ENCODE results near the gene NFKBIL1. TPM values are rescaled to one million over a fixed set of nuclear protein-coding genes. Genes with fewer than 3 reads are reported as not detected.

NFKBIL1 gene
- total and polyA plus RNA-seq, 12 donors = 5.0 to 46.2 (median 27.8) TPM

DNA sequence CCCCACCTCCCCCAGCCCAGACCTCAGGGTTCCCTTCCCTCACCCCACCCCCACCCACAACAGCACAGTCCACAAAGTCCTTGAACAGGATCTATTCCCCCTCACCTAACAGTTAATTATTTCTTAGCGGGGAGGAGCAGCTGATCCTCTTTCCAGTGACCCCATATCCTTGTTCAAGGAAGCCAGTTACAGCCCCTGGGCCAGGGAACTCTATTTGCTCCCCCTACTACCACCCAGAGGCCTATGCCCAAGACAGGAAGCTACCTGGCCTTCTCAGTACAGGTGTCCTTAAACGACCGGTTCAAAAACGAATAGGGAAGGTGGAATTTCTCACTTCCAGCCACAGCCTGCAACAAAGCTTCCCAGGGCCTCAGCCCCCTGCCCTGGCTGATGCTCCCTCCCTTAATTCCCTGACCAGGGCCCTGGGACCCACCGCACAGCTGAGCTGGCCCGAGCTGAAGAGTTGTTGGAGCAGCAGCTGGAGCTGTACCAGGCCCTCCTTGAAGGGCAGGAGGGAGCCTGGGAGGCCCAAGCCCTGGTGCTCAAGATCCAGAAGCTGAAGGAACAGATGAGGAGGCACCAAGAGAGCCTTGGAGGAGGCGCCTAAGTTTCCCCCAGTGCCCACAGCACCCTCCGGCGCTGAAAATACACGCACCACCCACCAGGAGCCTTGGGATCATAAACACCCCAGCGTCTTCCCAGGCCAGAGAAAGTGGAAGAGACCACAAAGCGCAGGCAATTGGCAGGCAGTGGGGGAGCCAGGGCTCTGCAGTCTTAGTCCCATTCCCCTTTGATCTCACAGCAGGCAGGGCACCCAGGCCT lies 17.9 kb upstream of the NFKBIL1 start:
- 43 to 48% (median 45%) methylated on average over 10 to 12 of the region's 12 CpGs for WGBS, 4 donors
- peaks cover 0 to 47% of the 10 kb centered on the region in 2 donors for H3K36me3 ChIP-seq (replicated peaks in 1 of 2)
- H3K4me3 ChIP-seq = no peak overlapping the region
- no peaks in the 10 kb centered on the region for H3K27me3 ChIP-seq
- no peak for TF ChIP-seq CTCF (IDR thresholded peaks at IDR 0.05)
- TF ChIP-seq POLR2A (IDR thresholded peaks at IDR 0.05) = no peak
- DNase-seq = peak in 1 of 7 donors; percentile 8
- H3K27ac ChIP-seq = no peak overlapping the region
- H3K4me1 ChIP-seq (replicated peaks in 1 of 2) = peaks cover 3 to 4% of the 10 kb centered on the region in 2 donors
- no peaks in the 10 kb centered on the region for H3K9me3 ChIP-seq (replicated peaks in 1 of 3)
- intact Hi-C loops (cut with DNase I) = no loop called here

- Histone ChIP-seq H3K9me3 (replicated peaks in 1 of 3) (no peaks in the 10 kb centered on the region), H3K27me3 (no peaks in the 10 kb centered on the region), H3K4me1 (replicated peaks in 1 of 2) (peaks cover 2 to 3% of the 10 kb centered on the region in 2 donors), H3K4me3 (no peak overlapping the region), H3K36me3 (replicated peaks in 1 of 2) (peaks cover 0 to 58% of the 10 kb centered on the region in 2 donors), H3K27ac (no peak overlapping the region)
- intact Hi-C loops (cut with DNase I) = no loop called here
- no peak for DNase-seq
- TF ChIP-seq CTCF (IDR thresholded peaks at IDR 0.05) (no peak), POLR2A (IDR thresholded peaks at IDR 0.05) (no peak)
- 67 to 90% (median 71%) methylated on average over 5 to 6 of the region's 6 CpGs for WGBS, 4 donors
Measured at GRCh38 chr6:31530659-31531058, 16.7 kb upstream of the NFKBIL1 start.

GRCh38 chr6:31531162-31531561 lies 16.2 kb upstream of the NFKBIL1 start:
- TF ChIP-seq CTCF (IDR thresholded peaks at IDR 0.05) (no peak), POLR2A (IDR thresholded peaks at IDR 0.05) (no peak)
- WGBS, 4 donors = 85 to 91% (median 90%) methylated on average over 7 of the region's 7 CpGs
- Histone ChIP-seq H3K9me3 (replicated peaks in 1 of 3) (no peaks in the 10 kb centered on the region), H3K4me1 (replicated peaks in 1 of 2) (peaks cover 0 to 3% of the 10 kb centered on the region in 2 donors), H3K27ac (no peak overlapping the region), H3K36me3 (replicated peaks in 1 of 2) (peaks cover 0 to 63% of the 10 kb centered on the region in 2 donors), H3K27me3 (no peaks in the 10 kb centered on the region), H3K4me3 (no peak overlapping the region)
- no peak for DNase-seq
- intact Hi-C loops (cut with DNase I) = no loop called here

- Histone ChIP-seq H3K27me3 (no peaks in the 10 kb centered on the region), H3K9me3 (replicated peaks in 1 of 3) (no peaks in the 10 kb centered on the region), H3K36me3 (replicated peaks in 1 of 2) (peaks cover 0 to 71% of the 10 kb centered on the region in 2 donors), H3K4me1 (replicated peaks in 1 of 2) (peaks cover 0 to 8% of the 10 kb centered on the region in 2 donors), H3K27ac (peak overlapping the region in 1 of 5 donors; percentile 14), H3K4me3 (no peak overlapping the region)
- DNase-seq = no peak
- intact Hi-C loops (cut with DNase I) = no loop called here
- 64 to 71% (median 67%) methylated on average over 9 of the region's 9 CpGs for WGBS, 4 donors
- no peak for TF ChIP-seq CTCF (IDR thresholded peaks at IDR 0.05)
- no peak for TF ChIP-seq POLR2A (IDR thresholded peaks at IDR 0.05)
Measured at GRCh38 chr6:31531771-31532643, 15.4 kb upstream of the NFKBIL1 start.

All from adrenal gland (tissue), 12 donors.